Common myeloid progenitor, CD34-positive (primary cell): ENCODE results near the gene PCED1B.

Source experiments
- CTCF ChIA-PET: fragments of 350-600 bp; sonication (Branson Sonifier 250); formaldehyde crosslinking; loops from one replicate; lab custom pipeline; 2021; ENCODE audit warnings: antibody characterized with exemption; lab: Charles Lee
- POLR2A ChIA-PET: fragments of 350-600 bp; sonication (Branson Sonifier 250); formaldehyde crosslinking; loops from one replicate; lab custom pipeline; 2021; ENCODE audit warnings: antibody characterized with exemption; lab: Charles Lee
- DNase-seq, 3 donors: peaks; one replicate each; pipeline versions ENCODE4 v3.0.0 to v3.0.0-alpha.2; 2013
- H3K27ac ChIP-seq, 2 experiments: 1 replicate in 1 of 2; 2 replicates in 1 of 2; pipeline ENCODE4 v1.7.0; 2013; ENCODE audit warnings: inconsistent platforms in 2 of 2, low read length in 2 of 2, mild to moderate bottlenecking in 2 of 2, low read depth in 1 of 2, moderate library complexity in 1 of 2; ENCODE audit not compliant: severe bottlenecking in 2 of 2, insufficient read depth in 1 of 2, poor library complexity in 1 of 2
- H3K27me3 ChIP-seq, 5 experiments: replicated peaks in 2 of 5; 1 replicate in 3 of 5; 2 replicates in 2 of 5; pipeline versions ENCODE4 v1.6.1 to v1.7.0; 2013; ENCODE audit warnings: low read length in 4 of 5, mild to moderate bottlenecking in 2 of 5, moderate library complexity in 2 of 5, inconsistent platforms in 1 of 5; ENCODE audit not compliant: insufficient read depth in 5 of 5, control insufficient read depth in 4 of 5
- H3K36me3 ChIP-seq, 4 experiments: 1 replicate in 2 of 4; 2 replicates in 2 of 4; pipeline versions ENCODE4 v1.6.1 to v1.7.0; 2013; ENCODE audit warnings: low read length in 3 of 4, control low read depth in 1 of 4, mild to moderate bottlenecking in 1 of 4; ENCODE audit not compliant: control insufficient read depth in 4 of 4, insufficient read depth in 4 of 4
- H3K4me1 ChIP-seq, 4 experiments: 1 replicate in 3 of 4; 2 replicates in 1 of 4; pipeline versions ENCODE4 v1.6.1 to v1.7.1; 2013; ENCODE audit warnings: low read length in 3 of 4, mild to moderate bottlenecking in 3 of 4, control low read depth in 1 of 4, inconsistent platforms in 1 of 4, moderate library complexity in 1 of 4; ENCODE audit not compliant: control insufficient read depth in 4 of 4, insufficient read depth in 4 of 4; ENCODE audit errors: control extremely low read depth in 1 of 4
- H3K4me3 ChIP-seq, 7 experiments: 1 replicate in 4 of 7; 2 replicates in 3 of 7; pipeline versions ENCODE4 v1.5.1 to v1.7.0; 2013; ENCODE audit warnings: mild to moderate bottlenecking in 7 of 7, low read length in 6 of 7, moderate library complexity in 6 of 7, inconsistent platforms in 2 of 7, low read depth in 2 of 7, control low read depth in 1 of 7; ENCODE audit not compliant: insufficient read depth in 4 of 7, control insufficient read depth in 1 of 7; ENCODE audit errors: extremely low read depth in 1 of 7
- H3K9me3 ChIP-seq, 5 experiments: 1 replicate in 4 of 5; 2 replicates in 1 of 5; pipeline versions ENCODE4 v1.6.1 to v1.7.1; 2013; ENCODE audit warnings: low read length in 4 of 5, mild to moderate bottlenecking in 2 of 5, inconsistent platforms in 1 of 5, low read depth in 1 of 5, moderate library complexity in 1 of 5; ENCODE audit not compliant: control insufficient read depth in 4 of 5, insufficient read depth in 2 of 5; ENCODE audit errors: control extremely low read depth in 1 of 5
- WGBS: methylation state at CpG from one replicate; pipeline ENCODE4 v1.1.5; 2013; ENCODE audit not compliant: insufficient coverage; 5-methylcytosine and 5-hydroxymethylcytosine counted together

PCED1B gene

DNA sequence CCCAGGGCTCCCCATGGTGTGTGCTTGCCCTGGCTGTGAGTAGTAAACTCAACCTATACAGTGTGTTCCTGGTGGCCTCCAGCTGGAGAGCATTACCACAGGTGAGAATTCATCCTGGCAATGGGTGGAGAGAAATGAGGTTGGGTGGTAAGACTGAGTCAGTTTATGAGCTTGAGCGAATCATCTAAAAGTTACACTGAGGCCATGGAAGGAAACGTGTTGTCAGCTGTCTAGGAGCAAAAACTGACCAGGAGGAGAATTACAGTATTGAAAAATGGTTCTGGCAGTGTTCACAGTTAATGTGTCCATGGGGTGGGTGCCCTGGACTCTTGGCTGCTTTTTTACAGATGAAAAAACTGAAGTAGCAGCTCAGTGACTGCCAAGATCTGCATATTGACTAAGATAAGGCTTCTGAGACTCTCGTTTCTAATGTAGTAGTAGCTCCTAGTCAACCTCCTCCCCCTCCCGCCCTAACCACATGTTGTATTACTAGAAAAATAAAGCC lies 202.3 kb downstream of the PCED1B start:
- Histone ChIP-seq H3K4me1 (peaks cover 10 to 15% (median 14%) of the 10 kb centered on the region in 4 experiments), H3K9me3 (no peaks in the 10 kb centered on the region), H3K27ac (no peak overlapping the region), H3K36me3 (no peaks in the 10 kb centered on the region), H3K27me3 (no peaks in the 10 kb centered on the region), H3K4me3 (no peak overlapping the region)
- CTCF ChIA-PET: no interaction called here
- POLR2A ChIA-PET: no interaction called here
- DNase-seq: no peak
- 96% methylated on average over 2 of the region's 4 CpGs for WGBS

- no peak for DNase-seq
- no peak overlapping the region for H3K27ac ChIP-seq
- ChIA-PET POLR2A (no interaction called here), CTCF (interaction anchor here (1.5 kb wide), 1 partner anchor 10 kb away, joined by 4 read pairs; no protein-coding TSS in a partner anchor)
- no peaks in the 10 kb centered on the region for H3K9me3 ChIP-seq
- H3K4me1 ChIP-seq: peaks cover 5 to 10% (median 9%) of the 10 kb centered on the region in 4 experiments
- H3K27me3 ChIP-seq: no peaks in the 10 kb centered on the region
- H3K4me3 ChIP-seq: no peak overlapping the region
- WGBS: 100% methylated on average over 2 of the region's 4 CpGs
- no peaks in the 10 kb centered on the region for H3K36me3 ChIP-seq
Measured at GRCh38 chr12:47282206-47282605, 202.8 kb downstream of the PCED1B start.
